ENCODE measurements around the gene FAM53B.

The FAM53B gene

DNA sequence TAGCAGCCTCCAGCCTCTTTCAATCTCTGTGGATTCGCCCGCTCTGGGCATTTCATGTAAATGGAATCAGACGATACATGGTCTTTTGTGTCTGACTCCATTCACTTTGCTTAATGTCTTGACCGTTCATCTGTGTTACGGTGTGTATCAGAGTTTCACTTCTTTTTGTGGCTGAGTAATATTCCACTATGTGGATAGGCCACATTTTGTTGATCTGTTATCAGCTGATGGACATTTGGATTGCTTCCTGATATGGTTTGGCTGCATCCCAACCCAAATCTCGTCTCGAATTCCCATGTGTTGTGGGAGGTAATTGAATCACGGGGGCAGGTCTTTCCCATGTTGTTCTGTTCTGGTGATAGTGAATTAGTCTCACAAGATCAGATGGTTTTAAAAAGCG, 173.5 kb downstream of the FAM53B start:
- in situ Hi-C loops (cut with HindIII; ENCODE audit: low sequenced_read_pairs), result no loop called here

DNA sequence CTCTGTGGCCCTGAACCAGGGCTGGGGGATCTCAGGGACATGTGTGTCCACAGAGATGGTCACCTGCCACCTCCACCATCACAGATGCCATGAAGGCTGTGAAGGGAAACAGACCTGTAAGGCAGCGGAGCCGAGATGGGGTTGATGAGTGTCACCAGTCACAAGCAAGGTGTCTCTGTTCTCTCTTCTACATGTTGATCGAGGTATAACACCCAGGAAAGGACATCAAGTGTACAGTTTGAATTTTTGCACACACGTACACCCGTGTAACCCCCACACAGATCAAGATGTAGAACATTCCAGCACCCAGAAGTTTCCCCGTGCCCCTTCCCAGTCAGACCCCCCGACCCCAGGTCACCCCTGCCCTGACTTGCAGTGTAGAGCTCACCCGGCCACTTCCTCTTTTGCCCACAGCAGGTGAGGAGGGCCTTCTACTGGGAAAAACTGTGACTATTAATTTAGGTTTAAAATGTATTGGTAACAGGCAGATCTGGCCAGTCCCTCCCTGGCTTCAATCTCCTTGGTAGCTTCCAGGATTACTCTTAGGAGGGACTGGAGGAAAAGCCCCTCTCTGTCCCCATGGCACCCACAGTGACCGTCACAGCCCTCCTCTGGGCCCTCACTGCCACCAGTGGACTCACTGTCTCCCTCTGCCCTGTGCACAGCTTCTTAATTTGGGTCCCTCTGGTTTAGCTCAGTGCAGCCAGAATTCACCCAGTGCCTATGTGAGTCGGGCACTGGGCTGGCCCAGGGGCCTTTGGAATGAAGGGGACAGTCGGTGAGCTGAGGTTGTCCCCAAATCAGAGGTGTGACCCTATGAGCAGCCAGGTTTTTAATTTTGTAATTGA, 174.3 kb downstream of the FAM53B start:
- in situ Hi-C loops (cut with HindIII; ENCODE audit: low sequenced_read_pairs), result no loop called here

Data from DLD1 (cell line).